ENCODE measurements around the gene KLRC4. TPM values are rescaled to one million over a fixed set of nuclear protein-coding genes. Genes with fewer than 3 reads are reported as not detected.
"Not testable (repeated sequence)": the region's sequence is repeated elsewhere in the genome, so short reads cannot be mapped to it uniquely, and the experiment has no call there.

The KLRC4 gene
- total RNA-seq, 1 experiment from 2014 or later, result not detected

GRCh38 chr12:10392394-10392930 lies 17.1 kb downstream of the KLRC4 start:
- Histone ChIP-seq H2AFZ (no peak overlapping the region), H3K36me3 (ENCODE audit: low read depth) (no peaks in the 10 kb centered on the region), H3F3A (ENCODE audit: insufficient read depth, low read depth) (peaks cover 22% of the 10 kb centered on the region), H3K4me2 (0 out of 2 replicates have a peak overlapping the region, but pooled peaks have one; percentile 17), H3K27me3 (ENCODE audit: insufficient read depth, low read depth) (no peaks in the 10 kb centered on the region), H4K20me1 (ENCODE audit: insufficient read depth) (no peaks in the 10 kb centered on the region), H3K9me2 (ENCODE audit: insufficient read depth) (no peaks in the 10 kb centered on the region), H3K27ac (no peak overlapping the region), H3K4me3 (no peak overlapping the region), H3K4me1 (replicated peaks; ENCODE audit: insufficient read depth) (peaks cover 30% of the 10 kb centered on the region), H3K79me2 (ENCODE audit: low read depth) (no peaks in the 10 kb centered on the region), H3K9me3 (ENCODE audit: insufficient read depth, low read depth) (0 out of 2 replicates have a peak, but pooled peaks cover 4% of the 10 kb centered on the region)
- POLR2A ChIA-PET (ENCODE audit: unreplicated experiment), result interaction anchor here (0.6 to 0.8 kb wide), 2 partner anchors 28 to 31 kb away, joined by 4 to 9 read pairs; no protein-coding TSS in a partner anchor
- intact Hi-C loops (cut with micrococcal nuclease; ENCODE audit: unreplicated experiment), result loop anchor here (1.0 kb wide), 1 partner anchor 27 kb away; no protein-coding TSS in a partner anchor
- CTCF ChIA-PET, result interaction anchor here (0.7 kb wide), 1 partner anchor 468 kb away, joined by 3 read pairs; no protein-coding TSS in a partner anchor
- DNase-seq, result peak; percentile 79 to 85
- BruUV-seq (replicated peaks), result no TSS peak
- TF ChIP-seq CTCF (conservative IDR thresholded peaks at IDR 0.05) (no peak), EZH2 (IDR thresholded peaks at IDR 0.05; ENCODE audit: low read depth) (no peak)

GRCh38 chr12:10390991-10391390 lies 18.6 kb downstream of the KLRC4 start:
- H3K9me2 ChIP-seq (ENCODE audit: insufficient read depth); POLR2A ChIA-PET (ENCODE audit: unreplicated experiment); H4K20me1 ChIP-seq (ENCODE audit: insufficient read depth); H3K4me3 ChIP-seq; DNase-seq; H3K9me3 ChIP-seq (ENCODE audit: insufficient read depth, low read depth); H3K27ac ChIP-seq; H3K27me3 ChIP-seq (ENCODE audit: insufficient read depth, low read depth); H3K36me3 ChIP-seq (ENCODE audit: low read depth); CTCF ChIA-PET; H3K79me2 ChIP-seq (ENCODE audit: low read depth); intact Hi-C loops (cut with micrococcal nuclease; ENCODE audit: unreplicated experiment); BruUV-seq (replicated peaks); H2AFZ ChIP-seq; H3K4me2 ChIP-seq: not testable (repeated sequence)
- Histone ChIP-seq H3F3A (ENCODE audit: insufficient read depth, low read depth) (peaks cover 20% of the 10 kb centered on the region), H3K4me1 (replicated peaks; ENCODE audit: insufficient read depth) (peaks cover 28% of the 10 kb centered on the region)

- CTCF ChIA-PET, result no interaction called here
- H3K4me2 ChIP-seq, result no peak within 1 kb of the TSS
- no peaks in the 10 kb centered on the region for H4K20me1 ChIP-seq (ENCODE audit: insufficient read depth)
- H3K79me2 ChIP-seq (ENCODE audit: low read depth), result no peaks in the 10 kb centered on the region
- no peak within 1 kb of the TSS for H3K4me3 ChIP-seq
- H3K4me1 ChIP-seq (replicated peaks; ENCODE audit: insufficient read depth), result peaks cover 17% of the 10 kb centered on the region
- H3K27me3 ChIP-seq (ENCODE audit: insufficient read depth, low read depth), result no peaks in the 10 kb centered on the region
- intact Hi-C loops (cut with micrococcal nuclease; ENCODE audit: unreplicated experiment), result no loop called here
- BruUV-seq (replicated peaks), result no TSS peak
- no peak for TF ChIP-seq CTCF (conservative IDR thresholded peaks at IDR 0.05)
- TF ChIP-seq EZH2 (IDR thresholded peaks at IDR 0.05; ENCODE audit: low read depth), result no peak
- POLR2A ChIA-PET (ENCODE audit: unreplicated experiment), result no interaction called here
- H3F3A ChIP-seq (ENCODE audit: insufficient read depth, low read depth), result peaks cover 10% of the 10 kb centered on the region
- H3K27ac ChIP-seq, result no peak within 1 kb of the TSS
- H3K36me3 ChIP-seq (ENCODE audit: low read depth), result no peaks in the 10 kb centered on the region
- no peaks in the 10 kb centered on the region for H3K9me2 ChIP-seq (ENCODE audit: insufficient read depth)
- peaks cover 1% of the 10 kb centered on the region; the same call in 1 of the 2 replicates for H3K9me3 ChIP-seq (ENCODE audit: insufficient read depth, low read depth)
- DNase-seq, result no peak
- no peak within 1 kb of the TSS for H2AFZ ChIP-seq
Observed at GRCh38 chr12:10389904-10390303, 19.7 kb downstream of the KLRC4 start, which contains the start of gene KLRK1. TSS of gene KLRK1 (minus strand) at chr12:10390041. CDS start at chr12:10388810, 1,231 bp downstream.

All from PC-9 (cell line).